Esophagus muscularis mucosa (tissue), 4 donors: ENCODE data around the gene BTD.

Experiments used
- CTCF ChIP-seq, 3 experiments: fragments of 200-600 bp in 2 of 3; fragments of 450-650 bp in 1 of 3; sonication (generic) in 2 of 3; IDR thresholded peaks; one replicate each; pipeline ENCODE4 v1.5.1; 2017 to 2019; ENCODE audit warnings: antibody characterized with exemption in 3 of 3, mild to moderate bottlenecking in 2 of 3, moderate library complexity in 1 of 3
- EP300 ChIP-seq: sonication (generic); formaldehyde crosslinking; IDR thresholded peaks from one replicate; pipeline ENCODE4 v1.6.1; 2017; ENCODE audit warnings: antibody characterized with exemption
- POLR2AphosphoS5 ChIP-seq, 2 donors: sonication (generic); formaldehyde crosslinking; IDR thresholded peaks; one replicate each; pipeline ENCODE4 v1.6.1; 2017; ENCODE audit warnings: antibody characterized with exemption in 2 of 2

DNA sequence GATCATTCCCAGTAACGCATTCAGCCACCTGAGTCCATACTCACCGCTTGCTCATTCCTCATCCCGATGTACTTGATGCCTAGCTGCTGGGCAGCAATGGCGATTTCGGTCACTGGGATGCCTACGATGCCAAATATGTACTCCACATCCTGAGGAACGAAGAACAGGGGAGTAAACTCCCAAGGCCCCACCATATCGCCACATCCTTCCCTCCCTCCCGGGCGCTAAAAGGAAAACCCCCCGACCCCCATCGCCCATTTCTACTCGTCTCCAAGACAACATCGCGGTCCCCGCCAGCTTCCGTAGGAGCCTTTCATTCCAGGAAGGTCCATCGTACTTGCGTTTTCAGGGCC is 523 bp upstream of the BTD start:
- TF ChIP-seq CTCF (IDR thresholded peaks at IDR 0.05) (no peak), EP300 (no peak), POLR2AphosphoS5 (IDR thresholded peaks at IDR 0.05) (no peak)
